COLO668 (cell line): Measurements from ENCODE around the gene FAM111A.
"Not testable (repeated sequence)": the region's sequence is repeated elsewhere in the genome, so short reads cannot be mapped to it uniquely, and the experiment has no call there.

Experiments
- DNase-seq: peaks from one replicate; lab custom pipeline; 2025; ENCODE audit not compliant: unreplicated experiment; lab: John Stamatoyannopoulos, UW

FAM111A gene

GRCh38 chr11:59142530-59143507 lies at the start of gene FAM111A:
TSS of gene FAM111A (plus strand) at chr11:59142856. CDS start at chr11:59148873, 6,017 bp downstream.
- peak; percentile 90 for DNase-seq

GRCh38 chr11:59093576-59093975 lies 49.1 kb upstream of the FAM111A start:
- not testable (repeated sequence) for DNase-seq

- DNase-seq = not testable (repeated sequence)
Measured at GRCh38 chr11:59095225-59095624, 47.4 kb upstream of the FAM111A start.

- DNase-seq = not testable (repeated sequence)
Measured at GRCh38 chr11:59095972-59096575, 46.6 kb upstream of the FAM111A start.

- peak; percentile 37 for DNase-seq
Measured at GRCh38 chr11:59097113-59097708, 45.4 kb upstream of the FAM111A start.

- not testable (repeated sequence) for DNase-seq
Measured at GRCh38 chr11:59097938-59098337, 44.7 kb upstream of the FAM111A start.

- no peak for DNase-seq
Measured at GRCh38 chr11:59102259-59102765, 40.3 kb upstream of the FAM111A start.

- peak; percentile 92 for DNase-seq
Measured at GRCh38 chr11:59106363-59107336, 36.0 kb upstream of the FAM111A start, which contains the start of gene FAM111B. TSS of gene FAM111B (plus strand) at chr11:59107237. CDS start at chr11:59109626, 2,389 bp downstream.

GRCh38 chr11:59107721-59108120 lies 34.9 kb upstream of the FAM111A start:
- DNase-seq = peak; percentile 41

GRCh38 chr11:59112494-59112893 lies 30.2 kb upstream of the FAM111A start:
- DNase-seq = no peak

- DNase-seq = no peak
Measured at GRCh38 chr11:59114344-59114743, 28.3 kb upstream of the FAM111A start.

GRCh38 chr11:59115553-59115952 lies 27.1 kb upstream of the FAM111A start:
- DNase-seq = no peak

- DNase-seq = no peak
Measured at GRCh38 chr11:59117774-59118173, 24.9 kb upstream of the FAM111A start.

GRCh38 chr11:59119826-59120225 lies 22.8 kb upstream of the FAM111A start:
- no peak for DNase-seq

GRCh38 chr11:59135648-59136461 lies 6.8 kb upstream of the FAM111A start:
- peak; percentile 72 for DNase-seq

GRCh38 chr11:59136551-59136950 lies 6.1 kb upstream of the FAM111A start:
- not testable (repeated sequence) for DNase-seq

- DNase-seq = no peak
Measured at GRCh38 chr11:59137190-59137589, 5.5 kb upstream of the FAM111A start.

- no peak for DNase-seq
Measured at GRCh38 chr11:59138643-59139042, 4.0 kb upstream of the FAM111A start.

GRCh38 chr11:59141191-59141590 lies 1.5 kb upstream of the FAM111A start:
- no peak for DNase-seq
